Skeletal muscle satellite cell (primary cell): ENCODE measurements around the gene OSBPL8.
"Not testable (repeated sequence)": the region's sequence is repeated elsewhere in the genome, so short reads cannot be mapped to it uniquely, and the experiment has no call there.

Experiments
- H3K27me3 ChIP-seq: 2 replicates; pipeline ENCODE4 v1.7.0; 2013; ENCODE audit warnings: low read length; ENCODE audit not compliant: control insufficient read depth, insufficient read depth
- H3K36me3 ChIP-seq: 2 replicates; pipeline ENCODE4 v1.7.0; 2013; ENCODE audit warnings: mild to moderate bottlenecking, control low read depth, low read length; ENCODE audit not compliant: insufficient read depth
- H3K4me1 ChIP-seq: 2 replicates; pipeline ENCODE4 v1.7.0; 2013; ENCODE audit warnings: low read length; ENCODE audit not compliant: control insufficient read depth, insufficient read depth
- H3K4me2 ChIP-seq: 2 replicates; pipeline ENCODE4 v1.7.0; 2013; ENCODE audit warnings: mild to moderate bottlenecking, low read length
- H3K4me3 ChIP-seq: 2 replicates; pipeline ENCODE4 v1.7.0; 2013; ENCODE audit warnings: low read length
- H3K9ac ChIP-seq: 2 replicates; pipeline ENCODE4 v1.7.0; 2013; ENCODE audit warnings: mild to moderate bottlenecking, low read depth, low read length, moderate library complexity
- H3K9me3 ChIP-seq: replicated peaks from 2 replicates; pipeline ENCODE4 v1.7.0; 2013; ENCODE audit warnings: mild to moderate bottlenecking, control low read depth, low read length

The OSBPL8 gene

GRCh38 chr12:76409074-76409473, 150.5 kb downstream of the OSBPL8 start:
- H3K4me3 ChIP-seq: no peak overlapping the region
- H3K9me3 ChIP-seq: no peaks in the 10 kb centered on the region
- no peaks in the 10 kb centered on the region for H3K27me3 ChIP-seq
- no peak overlapping the region for H3K4me2 ChIP-seq
- no peak overlapping the region for H3K9ac ChIP-seq
- H3K4me1 ChIP-seq: no peaks in the 10 kb centered on the region
- peaks cover 5% of the 10 kb centered on the region for H3K36me3 ChIP-seq

GRCh38 chr12:76407710-76408109, 151.9 kb downstream of the OSBPL8 start:
- Histone ChIP-seq H3K9me3 (no peaks in the 10 kb centered on the region), H3K4me2 (no peak overlapping the region), H3K4me1 (no peaks in the 10 kb centered on the region), H3K27me3 (no peaks in the 10 kb centered on the region), H3K36me3 (peaks cover 5% of the 10 kb centered on the region), H3K9ac (no peak overlapping the region), H3K4me3 (no peak overlapping the region)

GRCh38 chr12:76402259-76402658, 157.3 kb downstream of the OSBPL8 start:
- peaks cover 21% of the 10 kb centered on the region for H3K36me3 ChIP-seq
- no peaks in the 10 kb centered on the region for H3K9me3 ChIP-seq
- no peak overlapping the region for H3K9ac ChIP-seq

GRCh38 chr12:76400136-76400535, 159.4 kb downstream of the OSBPL8 start:
- H3K36me3 ChIP-seq: peaks cover 23% of the 10 kb centered on the region
- H3K4me2 ChIP-seq: no peak overlapping the region
- H3K9me3 ChIP-seq: no peaks in the 10 kb centered on the region
- no peak overlapping the region for H3K4me3 ChIP-seq
- no peaks in the 10 kb centered on the region for H3K4me1 ChIP-seq
- H3K9ac ChIP-seq: no peak overlapping the region
- H3K27me3 ChIP-seq: no peaks in the 10 kb centered on the region

More at GRCh38 chr12:76402259-76402658, 157.3 kb downstream of the OSBPL8 start:
- no peaks in the 10 kb centered on the region for H3K27me3 ChIP-seq
- H3K4me3 ChIP-seq: no peak overlapping the region
- H3K4me1 ChIP-seq: no peaks in the 10 kb centered on the region
- H3K4me2 ChIP-seq: no peak overlapping the region

- H3K4me1 ChIP-seq: no peaks in the 10 kb centered on the region
These were observed 160.5 kb downstream of the OSBPL8 start for GRCh38 chr12:76399040-76399439.

GRCh38 chr12:76398106-76398505, 161.5 kb downstream of the OSBPL8 start:
- no peaks in the 10 kb centered on the region for H3K9me3 ChIP-seq
- H3K9ac ChIP-seq: no peak overlapping the region
- no peaks in the 10 kb centered on the region for H3K4me1 ChIP-seq
- H3K36me3 ChIP-seq: peaks cover 26% of the 10 kb centered on the region
- no peak overlapping the region for H3K4me2 ChIP-seq
- H3K4me3 ChIP-seq: no peak overlapping the region
- no peaks in the 10 kb centered on the region for H3K27me3 ChIP-seq

More at GRCh38 chr12:76399040-76399439, 160.5 kb downstream of the OSBPL8 start:
- Histone ChIP-seq H3K4me3 (no peak overlapping the region), H3K9ac (no peak overlapping the region), H3K4me2 (no peak overlapping the region), H3K9me3 (no peaks in the 10 kb centered on the region), H3K36me3 (peaks cover 23% of the 10 kb centered on the region), H3K27me3 (no peaks in the 10 kb centered on the region)

- H3K4me3 ChIP-seq: no peak overlapping the region
- H3K27me3 ChIP-seq: no peaks in the 10 kb centered on the region
- H3K4me2 ChIP-seq: no peak overlapping the region
- H3K36me3 ChIP-seq: peaks cover 44% of the 10 kb centered on the region
- no peaks in the 10 kb centered on the region for H3K9me3 ChIP-seq
- H3K9ac ChIP-seq: no peak overlapping the region
- no peaks in the 10 kb centered on the region for H3K4me1 ChIP-seq
These were observed 168.1 kb downstream of the OSBPL8 start for GRCh38 chr12:76391461-76391860.

- Histone ChIP-seq H3K4me2 (no peak overlapping the region), H3K9ac (no peak overlapping the region), H3K4me3 (no peak overlapping the region), H3K9me3 (no peaks in the 10 kb centered on the region), H3K27me3 (no peaks in the 10 kb centered on the region), H3K4me1 (no peaks in the 10 kb centered on the region), H3K36me3 (peaks cover 51% of the 10 kb centered on the region)
These were observed 172.0 kb downstream of the OSBPL8 start for GRCh38 chr12:76387614-76388013.

- Histone ChIP-seq H3K36me3 (peaks cover 35% of the 10 kb centered on the region), H3K27me3 (no peaks in the 10 kb centered on the region), H3K4me2 (no peak overlapping the region), H3K4me1 (no peaks in the 10 kb centered on the region), H3K9me3 (no peaks in the 10 kb centered on the region), H3K4me3 (no peak overlapping the region), H3K9ac (no peak overlapping the region)
These were observed 175.0 kb downstream of the OSBPL8 start for GRCh38 chr12:76384560-76384959.

GRCh38 chr12:76383988-76384387, 175.6 kb downstream of the OSBPL8 start:
- H3K4me2 ChIP-seq: no peak overlapping the region
- H3K4me3 ChIP-seq: no peak overlapping the region
- no peak overlapping the region for H3K9ac ChIP-seq
- no peaks in the 10 kb centered on the region for H3K4me1 ChIP-seq
- H3K36me3 ChIP-seq: peaks cover 30% of the 10 kb centered on the region
- no peaks in the 10 kb centered on the region for H3K27me3 ChIP-seq
- H3K9me3 ChIP-seq: no peaks in the 10 kb centered on the region

- Histone ChIP-seq H3K36me3 (peaks cover 21% of the 10 kb centered on the region), H3K9ac (no peak overlapping the region), H3K27me3 (no peaks in the 10 kb centered on the region), H3K4me2 (no peak overlapping the region), H3K9me3 (no peaks in the 10 kb centered on the region), H3K4me1 (peaks cover 18% of the 10 kb centered on the region), H3K4me3 (no peak overlapping the region)
These were observed 180.3 kb downstream of the OSBPL8 start for GRCh38 chr12:76379261-76379660.

GRCh38 chr12:76376876-76377275, 182.7 kb downstream of the OSBPL8 start:
- H3K9me3 ChIP-seq, H3K27me3 ChIP-seq, H3K4me3 ChIP-seq, H3K9ac ChIP-seq, H3K4me2 ChIP-seq: not testable (repeated sequence)
- peaks cover 20% of the 10 kb centered on the region for H3K4me1 ChIP-seq
- H3K36me3 ChIP-seq: peaks cover 27% of the 10 kb centered on the region
